HepG2 (cell line): Measurements from ENCODE around the gene NFE2L1. TPM values are rescaled to one million over a fixed set of nuclear protein-coding genes. Genes with fewer than 3 reads are reported as not detected.

Experiments
- CENPX ChIP-seq: sonication (generic); formaldehyde crosslinking; IDR thresholded peaks from 2 replicates; pipeline ENCODE4 v1.9.0; 2021; ENCODE audit warnings: mild to moderate bottlenecking, missing genetic modification reagents, moderate library complexity
- HNF4A ChIP-seq: sonication (generic); formaldehyde crosslinking; IDR thresholded peaks from 2 replicates; pipeline ENCODE4 v1.4.0; 2020; ENCODE audit warnings: missing genetic modification reagents
- JUNB ChIP-seq: sonication (generic); formaldehyde crosslinking; IDR thresholded peaks from 2 replicates; pipeline ENCODE4 v1.8.0; 2022; ENCODE audit warnings: missing genetic modification reagents, mild to moderate bottlenecking, borderline replicate concordance
- MAFF ChIP-seq: IDR thresholded peaks from 2 replicates; pipeline ENCODE4 v1.6.1; 2011; ENCODE audit warnings: low read depth, low read length, improper control_type of control experiment
- MAFK ChIP-seq, 2 experiments: IDR thresholded peaks in 1 of 2; conservative IDR thresholded peaks in 1 of 2; 2 replicates each; pipeline ENCODE4 v1.6.1; 2011; ENCODE audit warnings: improper control_type of control experiment in 2 of 2, low read length in 2 of 2
- MED13 ChIP-seq: sonication (generic); formaldehyde crosslinking; IDR thresholded peaks from 2 replicates; pipeline ENCODE4 v1.5.0; 2020; ENCODE audit warnings: missing genetic modification reagents
- MEF2D ChIP-seq: sonication (generic); formaldehyde crosslinking; IDR thresholded peaks from 2 replicates; pipeline ENCODE4 v1.5.1; 2020; ENCODE audit warnings: mild to moderate bottlenecking, missing genetic modification reagents
- NFATC3 ChIP-seq: sonication (generic); formaldehyde crosslinking; IDR thresholded peaks from 2 replicates; pipeline ENCODE4 v1.5.1; 2020; ENCODE audit warnings: mild to moderate bottlenecking, missing genetic modification reagents
- POLR2AphosphoS5 ChIP-seq: IDR thresholded peaks from 2 replicates; pipeline ENCODE4 v1.6.1; 2012; ENCODE audit warnings: low read depth, low read length
- ZBTB8A ChIP-seq: sonication (generic); formaldehyde crosslinking; IDR thresholded peaks from 2 replicates; pipeline ENCODE4 v1.4.0; 2020; ENCODE audit warnings: mild to moderate bottlenecking, low read depth, missing genetic modification reagents, borderline replicate concordance
- ZC3H4 ChIP-seq: sonication (generic); formaldehyde crosslinking; IDR thresholded peaks from 2 replicates; pipeline ENCODE4 v1.4.0; 2020; ENCODE audit warnings: missing genetic modification reagents, borderline replicate concordance
- ZFY ChIP-seq: sonication (generic); formaldehyde crosslinking; IDR thresholded peaks from 2 replicates; pipeline ENCODE4 v1.4.0; 2020; ENCODE audit warnings: missing genetic modification reagents
- ZNF234 ChIP-seq: sonication (generic); formaldehyde crosslinking; conservative IDR thresholded peaks from 2 replicates; pipeline ENCODE4 v1.5.1; 2020; ENCODE audit warnings: mild to moderate bottlenecking, missing genetic modification reagents
- ZNF549 ChIP-seq: sonication (generic); formaldehyde crosslinking; IDR thresholded peaks from 2 replicates; pipeline ENCODE4 v1.5.0; 2020; ENCODE audit warnings: missing genetic modification reagents
- ZNF850 ChIP-seq: sonication (generic); formaldehyde crosslinking; conservative IDR thresholded peaks from 2 replicates; pipeline ENCODE4 v1.9.0; 2021; ENCODE audit warnings: mild to moderate bottlenecking, missing genetic modification reagents
- ZNF883 ChIP-seq: sonication (generic); formaldehyde crosslinking; IDR thresholded peaks from 2 replicates; pipeline ENCODE4 v1.5.1; 2020; ENCODE audit warnings: mild to moderate bottlenecking, missing genetic modification reagents; ENCODE audit errors: not compliant biosample characterization
- polyA plus RNA-seq, 8 experiments: library from polyadenylated mRNA; depleted of rRNA in 3 of 8; stranded (reverse) in 7 of 8; unstranded in 1 of 8; fragments of >200 nt; fragmentation: Illumina TruSeq in 4 of 8; extraction: Trizol in 4 of 8; gene quantifications; 2 replicates each; pipeline versions ENCODE4 v1.2.1 to v1.2.3, GENCODE V29; 2011 to 2016; ENCODE audit warnings: low read depth in 4 of 8, missing spikeins in 1 of 8, mixed read lengths in 1 of 8; ENCODE audit not compliant: insufficient read depth in 1 of 8
- total RNA-seq, 5 experiments: library from RNA; depleted of rRNA; stranded (reverse); fragments of >200 nt; fragmentation: Illumina TruSeq; extraction: Trizol; gene quantifications; 2 replicates each; pipeline ENCODE4 v1.2.3, GENCODE V29; 2016; ENCODE audit warnings: low read depth in 1 of 5
- TF ChIP-seq, protein P1 (sequence below): sonication (generic); formaldehyde crosslinking; conservative IDR thresholded peaks from 2 replicates; pipeline ENCODE4 v1.8.1; 2023; ENCODE audit warnings: missing genetic modification reagents
- TF ChIP-seq, protein P2 (sequence below): sonication (generic); formaldehyde crosslinking; IDR thresholded peaks from 2 replicates; pipeline ENCODE4 v1.4.0; 2020; ENCODE audit warnings: missing genetic modification reagents, mild to moderate bottlenecking, borderline replicate concordance
- TF ChIP-seq, protein P3 (sequence below): sonication (generic); formaldehyde crosslinking; IDR thresholded peaks from 2 replicates; pipeline ENCODE4 v1.4.0; 2020; ENCODE audit warnings: missing genetic modification reagents, mild to moderate bottlenecking, borderline replicate concordance
- TF ChIP-seq, protein P4 (sequence below): sonication (generic); formaldehyde crosslinking; IDR thresholded peaks from 2 replicates; pipeline ENCODE4 v1.9.0; 2022; ENCODE audit warnings: low read depth, missing genetic modification reagents

The NFE2L1 gene
- total and polyA plus RNA-seq, 2 of the 13 experiments (the other 11 are each of a cell fraction or from before 2014, with no cell fraction given): 67.0 to 234 TPM

DNA sequence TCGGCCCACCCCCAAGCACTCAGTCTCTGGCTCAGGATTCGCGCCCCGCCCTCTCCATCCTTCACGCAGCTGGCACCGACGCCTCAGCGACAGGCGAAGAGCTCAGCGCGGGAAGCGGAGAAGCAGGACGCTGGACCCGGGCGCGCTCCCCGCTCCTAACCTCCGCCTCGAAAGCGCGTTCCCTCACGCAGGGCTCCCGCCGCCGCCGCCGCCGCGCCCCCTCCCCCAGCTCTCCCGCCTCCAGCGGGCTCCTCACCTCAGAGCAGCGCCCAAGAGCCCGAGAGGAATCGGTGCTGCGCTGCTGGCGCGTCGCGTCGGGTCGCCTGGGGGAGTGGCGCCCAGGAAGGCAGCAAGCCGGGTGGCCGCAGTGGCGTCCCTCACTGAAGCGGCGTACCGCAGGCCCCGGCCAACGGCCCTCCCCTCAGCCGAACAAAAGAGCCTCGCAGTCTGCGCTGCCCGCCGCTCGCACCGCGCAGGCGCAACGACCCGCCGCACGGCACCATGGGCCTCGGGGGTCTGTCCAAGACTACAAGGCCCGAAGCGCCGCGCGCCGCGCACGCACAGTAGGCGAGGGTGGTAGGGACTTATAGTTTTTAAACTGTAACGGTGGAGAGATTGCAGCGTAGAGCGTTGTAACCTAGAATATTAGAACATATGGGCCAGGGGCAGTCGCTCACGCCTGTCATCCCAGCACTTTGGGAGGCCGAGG is 53.0 kb downstream of the NFE2L1 start, which contains the start of gene CBX1 (continued):
- TF ChIP-seq MEF2D (CRISPR knock-in tag) (no peak; the same call in 1 of the 2 replicates), NFATC3 (CRISPR knock-in tag) (no peak), MAFK (conservative IDR thresholded peaks at IDR 0.05 in 1 of 2, IDR thresholded peaks at IDR 0.05 in 1 of 2; ENCODE audit: low read length in 2 of 2) (no peak), ZFY (peak; percentile 96), CENPX (CRISPR knock-in tag) (no peak), HNF4A (CRISPR knock-in tag) (no peak; the same call in 1 of the 2 replicates), JUNB (CRISPR knock-in tag) (no peak; the same call in 1 of the 2 replicates), POLR2AphosphoS5 (peak; percentile 74), ZNF549 (peak; percentile 53; the same call in 1 of the 2 replicates), ZNF234 (CRISPR knock-in tag) (no peak), MED13 (CRISPR knock-in tag) (no peak; the same call in 1 of the 2 replicates), ZC3H4 (CRISPR knock-in tag) (no peak), MAFF (no peak), ZNF850 (CRISPR knock-in tag) (no peak), ZNF883 (CRISPR knock-in tag) (peak; percentile 96), ZBTB8A (CRISPR knock-in tag) (no peak)
- TF ChIP-seq, protein P1, sequence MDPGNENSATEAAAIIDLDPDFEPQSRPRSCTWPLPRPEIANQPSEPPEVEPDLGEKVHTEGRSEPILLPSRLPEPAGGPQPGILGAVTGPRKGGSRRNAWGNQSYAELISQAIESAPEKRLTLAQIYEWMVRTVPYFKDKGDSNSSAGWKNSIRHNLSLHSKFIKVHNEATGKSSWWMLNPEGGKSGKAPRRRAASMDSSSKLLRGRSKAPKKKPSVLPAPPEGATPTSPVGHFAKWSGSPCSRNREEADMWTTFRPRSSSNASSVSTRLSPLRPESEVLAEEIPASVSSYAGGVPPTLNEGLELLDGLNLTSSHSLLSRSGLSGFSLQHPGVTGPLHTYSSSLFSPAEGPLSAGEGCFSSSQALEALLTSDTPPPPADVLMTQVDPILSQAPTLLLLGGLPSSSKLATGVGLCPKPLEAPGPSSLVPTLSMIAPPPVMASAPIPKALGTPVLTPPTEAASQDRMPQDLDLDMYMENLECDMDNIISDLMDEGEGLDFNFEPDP: no peak
- TF ChIP-seq, protein P2, sequence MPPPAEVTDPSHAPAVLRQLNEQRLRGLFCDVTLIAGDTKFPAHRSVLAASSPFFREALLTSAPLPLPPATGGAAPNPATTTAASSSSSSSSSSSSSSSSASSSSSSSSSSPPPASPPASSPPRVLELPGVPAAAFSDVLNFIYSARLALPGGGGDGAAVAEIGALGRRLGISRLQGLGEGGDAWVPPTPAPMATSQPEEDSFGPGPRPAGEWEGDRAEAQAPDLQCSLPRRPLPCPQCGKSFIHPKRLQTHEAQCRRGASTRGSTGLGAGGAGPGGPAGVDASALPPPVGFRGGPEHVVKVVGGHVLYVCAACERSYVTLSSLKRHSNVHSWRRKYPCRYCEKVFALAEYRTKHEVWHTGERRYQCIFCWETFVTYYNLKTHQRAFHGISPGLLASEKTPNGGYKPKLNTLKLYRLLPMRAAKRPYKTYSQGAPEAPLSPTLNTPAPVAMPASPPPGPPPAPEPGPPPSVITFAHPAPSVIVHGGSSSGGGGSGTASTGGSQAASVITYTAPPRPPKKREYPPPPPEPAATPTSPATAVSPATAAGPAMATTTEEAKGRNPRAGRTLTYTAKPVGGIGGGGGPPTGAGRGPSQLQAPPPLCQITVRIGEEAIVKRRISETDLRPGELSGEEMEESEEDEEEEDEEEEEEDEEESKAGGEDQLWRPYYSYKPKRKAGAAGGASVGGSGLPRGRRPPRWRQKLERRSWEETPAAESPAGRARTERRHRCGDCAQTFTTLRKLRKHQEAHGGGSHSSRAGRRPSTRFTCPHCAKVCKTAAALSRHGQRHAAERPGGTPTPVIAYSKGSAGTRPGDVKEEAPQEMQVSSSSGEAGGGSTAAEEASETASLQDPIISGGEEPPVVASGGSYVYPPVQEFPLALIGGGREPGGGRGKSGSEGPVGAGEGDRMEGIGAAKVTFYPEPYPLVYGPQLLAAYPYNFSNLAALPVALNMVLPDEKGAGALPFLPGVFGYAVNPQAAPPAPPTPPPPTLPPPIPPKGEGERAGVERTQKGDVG (CRISPR knock-in tag): no peak
- TF ChIP-seq, protein P3, sequence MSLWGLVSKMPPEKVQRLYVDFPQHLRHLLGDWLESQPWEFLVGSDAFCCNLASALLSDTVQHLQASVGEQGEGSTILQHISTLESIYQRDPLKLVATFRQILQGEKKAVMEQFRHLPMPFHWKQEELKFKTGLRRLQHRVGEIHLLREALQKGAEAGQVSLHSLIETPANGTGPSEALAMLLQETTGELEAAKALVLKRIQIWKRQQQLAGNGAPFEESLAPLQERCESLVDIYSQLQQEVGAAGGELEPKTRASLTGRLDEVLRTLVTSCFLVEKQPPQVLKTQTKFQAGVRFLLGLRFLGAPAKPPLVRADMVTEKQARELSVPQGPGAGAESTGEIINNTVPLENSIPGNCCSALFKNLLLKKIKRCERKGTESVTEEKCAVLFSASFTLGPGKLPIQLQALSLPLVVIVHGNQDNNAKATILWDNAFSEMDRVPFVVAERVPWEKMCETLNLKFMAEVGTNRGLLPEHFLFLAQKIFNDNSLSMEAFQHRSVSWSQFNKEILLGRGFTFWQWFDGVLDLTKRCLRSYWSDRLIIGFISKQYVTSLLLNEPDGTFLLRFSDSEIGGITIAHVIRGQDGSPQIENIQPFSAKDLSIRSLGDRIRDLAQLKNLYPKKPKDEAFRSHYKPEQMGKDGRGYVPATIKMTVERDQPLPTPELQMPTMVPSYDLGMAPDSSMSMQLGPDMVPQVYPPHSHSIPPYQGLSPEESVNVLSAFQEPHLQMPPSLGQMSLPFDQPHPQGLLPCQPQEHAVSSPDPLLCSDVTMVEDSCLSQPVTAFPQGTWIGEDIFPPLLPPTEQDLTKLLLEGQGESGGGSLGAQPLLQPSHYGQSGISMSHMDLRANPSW: no peak
- TF ChIP-seq, protein P4, sequence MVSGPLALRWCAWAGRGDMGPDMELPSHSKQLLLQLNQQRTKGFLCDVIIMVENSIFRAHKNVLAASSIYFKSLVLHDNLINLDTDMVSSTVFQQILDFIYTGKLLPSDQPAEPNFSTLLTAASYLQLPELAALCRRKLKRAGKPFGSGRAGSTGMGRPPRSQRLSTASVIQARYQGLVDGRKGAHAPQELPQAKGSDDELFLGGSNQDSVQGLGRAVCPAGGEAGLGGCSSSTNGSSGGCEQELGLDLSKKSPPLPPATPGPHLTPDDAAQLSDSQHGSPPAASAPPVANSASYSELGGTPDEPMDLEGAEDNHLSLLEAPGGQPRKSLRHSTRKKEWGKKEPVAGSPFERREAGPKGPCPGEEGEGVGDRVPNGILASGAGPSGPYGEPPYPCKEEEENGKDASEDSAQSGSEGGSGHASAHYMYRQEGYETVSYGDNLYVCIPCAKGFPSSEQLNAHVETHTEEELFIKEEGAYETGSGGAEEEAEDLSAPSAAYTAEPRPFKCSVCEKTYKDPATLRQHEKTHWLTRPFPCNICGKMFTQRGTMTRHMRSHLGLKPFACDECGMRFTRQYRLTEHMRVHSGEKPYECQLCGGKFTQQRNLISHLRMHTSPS (CRISPR knock-in tag): no peak; the same call in 1 of the 2 replicates
